Trophoblast cell (in vitro differentiated cells and primary cell): ENCODE results near the gene YWHAE. TPM values are rescaled to one million over a fixed set of nuclear protein-coding genes. Genes with fewer than 3 reads are reported as not detected.

ENCODE experiments used
- DNase-seq, 2 donors: peaks; one replicate each; pipeline ENCODE4 v3.0.0-alpha.2; 2016
- H2AFZ ChIP-seq: 2 replicates; pipeline ENCODE4 v1.6.1; 2013; ENCODE audit warnings: low read length, moderate library complexity, mild to moderate bottlenecking; ENCODE audit not compliant: insufficient read depth, poor library complexity
- H2AK5ac ChIP-seq: 2 replicates; pipeline ENCODE4 v1.6.1; 2013; ENCODE audit warnings: mild to moderate bottlenecking, low read length
- H2BK120ac ChIP-seq: 2 replicates; pipeline ENCODE4 v1.6.1; 2013; ENCODE audit warnings: low read length, mild to moderate bottlenecking, moderate library complexity; ENCODE audit not compliant: insufficient read depth, poor library complexity
- H2BK12ac ChIP-seq: 2 replicates; pipeline ENCODE4 v1.6.1; 2013; ENCODE audit warnings: mild to moderate bottlenecking, low read length, moderate library complexity
- H2BK5ac ChIP-seq: 2 replicates; pipeline ENCODE4 v1.6.1; 2013; ENCODE audit warnings: low read length, low read depth, moderate library complexity, mild to moderate bottlenecking; ENCODE audit not compliant: poor library complexity
- H3K14ac ChIP-seq: 2 replicates; pipeline ENCODE4 v1.6.1; 2013; ENCODE audit warnings: mild to moderate bottlenecking, low read length
- H3K18ac ChIP-seq: 2 replicates; pipeline ENCODE4 v1.6.1; 2013; ENCODE audit warnings: mild to moderate bottlenecking, low read length
- H3K23ac ChIP-seq: 2 replicates; pipeline ENCODE4 v1.6.1; 2013; ENCODE audit warnings: low read length
- H3K27ac ChIP-seq: 2 replicates; pipeline ENCODE4 v1.5.1; 2013; ENCODE audit warnings: low read depth, mild to moderate bottlenecking, inconsistent platforms, low read length, moderate library complexity
- H3K27me3 ChIP-seq: 2 replicates; pipeline ENCODE4 v1.6.1; 2013; ENCODE audit warnings: inconsistent platforms, mild to moderate bottlenecking, low read length, moderate library complexity; ENCODE audit not compliant: insufficient read depth
- H3K36me3 ChIP-seq, 2 experiments: 1 replicate in 1 of 2; 2 replicates in 1 of 2; pipeline ENCODE4 v1.6.1; 2013; ENCODE audit warnings: low read length in 2 of 2, mild to moderate bottlenecking in 2 of 2, moderate library complexity in 1 of 2; ENCODE audit not compliant: insufficient read depth in 2 of 2, control insufficient read depth in 1 of 2
- H3K4ac ChIP-seq: 2 replicates; pipeline ENCODE4 v1.6.1; 2013; ENCODE audit warnings: low read depth, mild to moderate bottlenecking, low read length, moderate library complexity
- H3K4me1 ChIP-seq, 2 experiments: 1 replicate in 1 of 2; 2 replicates in 1 of 2; pipeline ENCODE4 v1.6.1; 2013; ENCODE audit warnings: low read length in 2 of 2, mild to moderate bottlenecking in 2 of 2, moderate library complexity in 1 of 2; ENCODE audit not compliant: insufficient read depth in 2 of 2, control insufficient read depth in 1 of 2
- H3K4me2 ChIP-seq: 2 replicates; pipeline ENCODE4 v1.6.1; 2013; ENCODE audit warnings: inconsistent platforms, mild to moderate bottlenecking, low read length, moderate library complexity
- H3K4me3 ChIP-seq: 2 replicates; pipeline ENCODE4 v1.5.1; 2013; ENCODE audit warnings: mild to moderate bottlenecking, low read depth, low read length, inconsistent platforms
- H3K79me1 ChIP-seq: one replicate; pipeline ENCODE4 v1.6.1; 2013; ENCODE audit warnings: low read length
- H3K79me2 ChIP-seq: 2 replicates; pipeline ENCODE4 v1.6.1; 2013; ENCODE audit warnings: low read length, mild to moderate bottlenecking; ENCODE audit not compliant: control insufficient read depth, insufficient read depth, poor library complexity
- H3K9ac ChIP-seq: 2 replicates; pipeline ENCODE4 v1.6.1; 2013; ENCODE audit warnings: mild to moderate bottlenecking, low read length
- H3K9me3 ChIP-seq: 2 replicates; pipeline ENCODE4 v1.6.1; 2013; ENCODE audit warnings: low read depth, mild to moderate bottlenecking, control low read depth, inconsistent platforms, low read length; ENCODE audit not compliant: insufficient read depth
- H4K12ac ChIP-seq: 2 replicates; pipeline ENCODE4 v1.6.1; 2013; ENCODE audit warnings: low read depth, mild to moderate bottlenecking, low read length, moderate library complexity
- H4K8ac ChIP-seq: 2 replicates; pipeline ENCODE4 v1.6.1; 2013; ENCODE audit warnings: low read depth, mild to moderate bottlenecking, low read length, moderate library complexity
- H4K91ac ChIP-seq: one replicate; pipeline ENCODE4 v1.6.1; 2013; ENCODE audit warnings: low read depth, mild to moderate bottlenecking, low read length, moderate library complexity
- WGBS: extraction: QIAGEN DNeasy Blood & Tissue Kit; methylation state at CpG from one replicate; pipeline ENCODE4 v1.1.7; 2013; ENCODE audit warnings: missing lambda C conversion rate; ENCODE audit not compliant: insufficient read length, insufficient coverage; ENCODE audit errors: extremely low coverage; 5-methylcytosine and 5-hydroxymethylcytosine counted together
- polyA plus RNA-seq: library from polyadenylated mRNA; stranded (reverse); fragments of 200-250 nt; gene quantifications from 2 replicates; pipeline ENCODE4 v1.2.3, GENCODE V29; 2013

Gene YWHAE
- 619 and 645 TPM in 2 replicates for polyA plus RNA-seq

GRCh38 chr17:1399679-1400512, at the start of gene YWHAE:
TSS of gene YWHAE (minus strand) at chr17:1400222. CDS start at chr17:1400110, 112 bp downstream.
- Histone ChIP-seq H3K4me3 (peak within 1 kb of the TSS; percentile 83), H3K27me3 (no peaks in the 10 kb centered on the region), H2AK5ac (peak within 1 kb of the TSS; percentile 94), H3K79me2 (peaks cover 37% of the 10 kb centered on the region), H3K27ac (peak within 1 kb of the TSS; percentile 98), H3K23ac (no peak within 1 kb of the TSS), H4K91ac (peak within 1 kb of the TSS; percentile 98), H2BK120ac (peak within 1 kb of the TSS; percentile 89), H3K4ac (peak within 1 kb of the TSS; percentile 99), H4K8ac (peak within 1 kb of the TSS; percentile 100), H3K79me1 (peaks cover 11% of the 10 kb centered on the region), H3K9me3 (no peaks in the 10 kb centered on the region), H2AFZ (peak within 1 kb of the TSS; percentile 99), H3K4me1 (peaks cover 0 to 7% of the 10 kb centered on the region in 2 experiments), H3K4me2 (peak within 1 kb of the TSS; percentile 73), H3K36me3 (peaks cover 2 to 4% of the 10 kb centered on the region in 2 experiments), H3K18ac (peak within 1 kb of the TSS; percentile 98), H3K9ac (peak within 1 kb of the TSS; percentile 100), H4K12ac (peak within 1 kb of the TSS; percentile 99), H3K14ac (peak within 1 kb of the TSS; percentile 98), H2BK5ac (peak within 1 kb of the TSS; percentile 98), H2BK12ac (no peak within 1 kb of the TSS)
- no CpG with 5 or more reads among the region's 82 CpGs for WGBS
- DNase-seq: peak; percentile 98 to 99

DNA sequence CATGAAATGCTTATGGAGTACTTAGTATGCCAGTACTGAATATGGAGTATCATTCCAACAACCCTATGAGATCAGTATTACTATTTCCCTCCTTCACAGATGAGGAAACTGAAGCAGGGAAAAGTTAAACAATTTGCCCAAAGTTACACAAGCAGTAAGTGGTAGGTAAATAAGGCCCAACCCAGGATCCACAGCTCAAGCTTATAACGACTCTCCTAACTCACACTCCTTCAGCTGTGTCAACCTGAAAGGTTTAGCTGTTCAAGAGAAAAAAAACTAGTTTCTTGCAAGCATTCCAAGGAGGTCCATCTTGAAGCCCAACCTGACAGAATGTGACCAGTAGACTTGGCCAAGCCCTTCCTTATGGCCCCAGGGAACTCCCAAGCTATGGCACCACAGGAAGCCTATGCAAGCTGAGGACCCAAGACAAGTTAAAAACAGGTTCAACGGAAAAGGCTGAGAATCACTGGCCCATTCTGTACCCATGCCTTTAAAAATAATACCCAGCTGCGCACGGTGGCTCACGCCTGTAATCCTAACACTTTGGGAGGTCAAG, 49.5 kb upstream of the YWHAE start:
- Histone ChIP-seq H2AFZ (no peak overlapping the region), H3K23ac (no peak overlapping the region), H3K79me2 (peaks cover 33% of the 10 kb centered on the region), H3K4me1 (peaks cover 7 to 8% of the 10 kb centered on the region in 2 experiments), H2BK12ac (no peak overlapping the region), H2AK5ac (no peak overlapping the region), H2BK5ac (no peak overlapping the region), H3K9ac (no peak overlapping the region), H3K4ac (peak overlapping the region; percentile 94), H3K27me3 (no peaks in the 10 kb centered on the region), H4K8ac (no peak overlapping the region), H3K4me3 (no peak overlapping the region), H2BK120ac (no peak overlapping the region), H3K14ac (no peak overlapping the region), H4K91ac (no peak overlapping the region), H3K4me2 (no peak overlapping the region), H3K27ac (no peak overlapping the region), H3K18ac (no peak overlapping the region), H3K36me3 (peaks cover 8 to 25% of the 10 kb centered on the region in 2 experiments), H4K12ac (no peak overlapping the region), H3K9me3 (no peaks in the 10 kb centered on the region), H3K79me1 (no peaks in the 10 kb centered on the region)
- WGBS: no CpG with 5 or more reads among the region's 5 CpGs
- DNase-seq: no peak

- Histone ChIP-seq H3K4ac (peak overlapping the region; percentile 49), H2BK120ac (no peak overlapping the region), H4K12ac (no peak overlapping the region), H2BK5ac (no peak overlapping the region), H3K14ac (no peak overlapping the region), H3K27me3 (no peaks in the 10 kb centered on the region), H3K4me3 (no peak overlapping the region), H3K79me2 (peaks cover 30% of the 10 kb centered on the region), H2AFZ (no peak overlapping the region), H3K4me2 (no peak overlapping the region), H3K27ac (no peak overlapping the region), H2BK12ac (no peak overlapping the region), H4K91ac (no peak overlapping the region), H3K23ac (no peak overlapping the region), H3K18ac (no peak overlapping the region), H3K4me1 (peaks cover 4 to 5% of the 10 kb centered on the region in 2 experiments), H2AK5ac (no peak overlapping the region), H3K79me1 (no peaks in the 10 kb centered on the region), H3K36me3 (peaks cover 11 to 30% of the 10 kb centered on the region in 2 experiments), H4K8ac (no peak overlapping the region), H3K9ac (no peak overlapping the region), H3K9me3 (peaks cover 2% of the 10 kb centered on the region)
- no CpG with 5 or more reads among the region's 7 CpGs for WGBS
- no peak for DNase-seq
Measured at GRCh38 chr17:1447052-1447451, 47.0 kb upstream of the YWHAE start.

GRCh38 chr17:1446201-1446600, 46.2 kb upstream of the YWHAE start:
- H4K12ac ChIP-seq: no peak overlapping the region
- no peak overlapping the region for H3K9ac ChIP-seq
- no peak overlapping the region for H3K4me3 ChIP-seq
- DNase-seq: no peak
- no peak overlapping the region for H2BK120ac ChIP-seq
- peaks cover 28% of the 10 kb centered on the region for H3K79me2 ChIP-seq
- peak overlapping the region; percentile 24 for H3K4ac ChIP-seq
- no peak overlapping the region for H3K4me2 ChIP-seq
- H4K91ac ChIP-seq: no peak overlapping the region
- no CpG with 5 or more reads among the region's 12 CpGs for WGBS
- H2AK5ac ChIP-seq: no peak overlapping the region
- no peak overlapping the region for H2BK5ac ChIP-seq
- no peaks in the 10 kb centered on the region for H3K27me3 ChIP-seq
- no peaks in the 10 kb centered on the region for H3K79me1 ChIP-seq
- H3K9me3 ChIP-seq: peaks cover 2% of the 10 kb centered on the region
- H3K27ac ChIP-seq: no peak overlapping the region
- H2AFZ ChIP-seq: no peak overlapping the region
- H3K36me3 ChIP-seq: peaks cover 10 to 31% of the 10 kb centered on the region in 2 experiments
- no peak overlapping the region for H3K23ac ChIP-seq
- H3K18ac ChIP-seq: no peak overlapping the region
- H2BK12ac ChIP-seq: no peak overlapping the region
- H3K14ac ChIP-seq: no peak overlapping the region
- H4K8ac ChIP-seq: no peak overlapping the region
- peaks cover 4 to 5% of the 10 kb centered on the region in 2 experiments for H3K4me1 ChIP-seq
